ENCODE results near the gene MECP2. TPM values are rescaled to one million over a fixed set of nuclear protein-coding genes. Genes with fewer than 3 reads are reported as not detected.

MECP2 gene
- total RNA-seq, 3 donors from 2014 or later = 56.3 to 58.3 (median 57.8) TPM

GRCh38 chrX:154011376-154012335 lies 85.9 kb downstream of the MECP2 start:
- H3K9me3 ChIP-seq = no peaks in the 10 kb centered on the region
- no peak for DNase-seq (ENCODE audit: low spot score in 2 of 2)
- H3K4me1 ChIP-seq = no peaks in the 10 kb centered on the region
- H3K27ac ChIP-seq = peak overlapping the region; percentile 62 to 74
- no peaks in the 10 kb centered on the region for H3K36me3 ChIP-seq
- no peak overlapping the region for H3K4me3 ChIP-seq
- peaks cover 4 to 64% of the 10 kb centered on the region in 2 donors for H3K27me3 ChIP-seq
- intact Hi-C loops (cut with DNase I; ENCODE audit: low total_unique reads) = no loop called here
- no peak for TF ChIP-seq POLR2A (IDR thresholded peaks at IDR 0.05)
- TF ChIP-seq POLR2AphosphoS5 (IDR thresholded peaks at IDR 0.05) = no peak
- TF ChIP-seq, protein P1, sequence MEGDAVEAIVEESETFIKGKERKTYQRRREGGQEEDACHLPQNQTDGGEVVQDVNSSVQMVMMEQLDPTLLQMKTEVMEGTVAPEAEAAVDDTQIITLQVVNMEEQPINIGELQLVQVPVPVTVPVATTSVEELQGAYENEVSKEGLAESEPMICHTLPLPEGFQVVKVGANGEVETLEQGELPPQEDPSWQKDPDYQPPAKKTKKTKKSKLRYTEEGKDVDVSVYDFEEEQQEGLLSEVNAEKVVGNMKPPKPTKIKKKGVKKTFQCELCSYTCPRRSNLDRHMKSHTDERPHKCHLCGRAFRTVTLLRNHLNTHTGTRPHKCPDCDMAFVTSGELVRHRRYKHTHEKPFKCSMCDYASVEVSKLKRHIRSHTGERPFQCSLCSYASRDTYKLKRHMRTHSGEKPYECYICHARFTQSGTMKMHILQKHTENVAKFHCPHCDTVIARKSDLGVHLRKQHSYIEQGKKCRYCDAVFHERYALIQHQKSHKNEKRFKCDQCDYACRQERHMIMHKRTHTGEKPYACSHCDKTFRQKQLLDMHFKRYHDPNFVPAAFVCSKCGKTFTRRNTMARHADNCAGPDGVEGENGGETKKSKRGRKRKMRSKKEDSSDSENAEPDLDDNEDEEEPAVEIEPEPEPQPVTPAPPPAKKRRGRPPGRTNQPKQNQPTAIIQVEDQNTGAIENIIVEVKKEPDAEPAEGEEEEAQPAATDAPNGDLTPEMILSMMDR (IDR thresholded peaks at IDR 0.05) = no peak

DNA sequence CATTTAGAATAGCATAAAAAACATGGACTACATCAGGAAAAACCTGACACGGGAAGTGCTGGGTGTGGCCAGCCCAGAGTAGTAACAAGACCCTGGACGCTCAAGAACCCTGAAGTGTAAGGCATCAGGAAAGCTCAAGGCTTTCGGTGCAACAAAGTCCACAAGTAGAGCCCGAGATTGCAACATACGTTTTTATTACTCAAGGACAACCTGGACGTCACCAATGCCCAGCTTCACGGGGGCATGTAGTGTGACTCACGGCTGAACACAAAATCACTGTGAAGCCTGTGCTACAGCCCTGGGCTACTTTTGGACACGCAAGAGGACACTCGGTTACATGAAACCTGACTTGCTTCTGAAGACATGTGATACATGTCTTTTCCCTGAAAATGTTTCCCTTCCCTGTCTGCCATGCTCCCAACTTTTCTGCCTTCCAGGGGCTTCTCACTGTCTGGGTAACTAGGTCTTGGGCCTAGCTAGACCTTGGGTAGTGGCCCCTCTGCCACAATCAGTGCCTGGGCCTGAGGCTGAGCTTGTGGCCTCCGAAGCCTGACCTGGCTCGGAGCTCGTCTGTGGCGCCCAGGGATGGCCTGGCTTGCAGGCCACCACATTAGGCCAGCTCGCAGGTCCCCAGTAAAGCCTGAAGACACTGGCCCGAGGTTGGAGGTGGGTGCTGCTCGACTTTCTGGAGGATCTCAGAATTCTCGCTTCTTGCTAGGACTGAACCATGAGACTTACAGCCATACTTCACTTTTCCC lies 87.0 kb downstream of the MECP2 start:
- peaks cover 0 to 59% of the 10 kb centered on the region in 2 donors for H3K27me3 ChIP-seq
- no peak for DNase-seq (ENCODE audit: low spot score in 2 of 2)
- no peaks in the 10 kb centered on the region for H3K4me1 ChIP-seq
- no peak overlapping the region for H3K27ac ChIP-seq
- TF ChIP-seq POLR2A (IDR thresholded peaks at IDR 0.05) (no peak), POLR2AphosphoS5 (IDR thresholded peaks at IDR 0.05) (no peak)
- TF ChIP-seq, protein P1 (IDR thresholded peaks at IDR 0.05) = no peak
- H3K9me3 ChIP-seq = no peaks in the 10 kb centered on the region
- intact Hi-C loops (cut with DNase I; ENCODE audit: low total_unique reads) = no loop called here
- H3K4me3 ChIP-seq = no peak overlapping the region
- H3K36me3 ChIP-seq = no peaks in the 10 kb centered on the region

- Histone ChIP-seq H3K27me3 (peaks cover 0 to 45% of the 10 kb centered on the region in 2 donors), H3K36me3 (no peaks in the 10 kb centered on the region), H3K4me1 (no peaks in the 10 kb centered on the region), H3K9me3 (no peaks in the 10 kb centered on the region), H3K4me3 (no peak overlapping the region), H3K27ac (peak overlapping the region in 1 of 2 donors; percentile 34)
- intact Hi-C loops (cut with DNase I; ENCODE audit: low total_unique reads) = no loop called here
- TF ChIP-seq POLR2A (IDR thresholded peaks at IDR 0.05) = no peak
- no peak for DNase-seq (ENCODE audit: low spot score in 2 of 2)
These were observed 89.0 kb downstream of the MECP2 start for GRCh38 chrX:154008521-154008920.

- TF ChIP-seq POLR2AphosphoS5 (IDR thresholded peaks at IDR 0.05) (no peak), POLR2A (IDR thresholded peaks at IDR 0.05) (no peak)
- TF ChIP-seq, protein P1 (IDR thresholded peaks at IDR 0.05) = no peak
- Histone ChIP-seq H3K4me1 (no peaks in the 10 kb centered on the region), H3K4me3 (no peak overlapping the region), H3K9me3 (no peaks in the 10 kb centered on the region), H3K27ac (no peak overlapping the region), H3K27me3 (peaks cover 0 to 37% of the 10 kb centered on the region in 2 donors), H3K36me3 (no peaks in the 10 kb centered on the region)
- DNase-seq (ENCODE audit: low spot score in 2 of 2) = no peak
- intact Hi-C loops (cut with DNase I; ENCODE audit: low total_unique reads) = no loop called here
These were observed 90.6 kb downstream of the MECP2 start for GRCh38 chrX:154006947-154007346.

DNA sequence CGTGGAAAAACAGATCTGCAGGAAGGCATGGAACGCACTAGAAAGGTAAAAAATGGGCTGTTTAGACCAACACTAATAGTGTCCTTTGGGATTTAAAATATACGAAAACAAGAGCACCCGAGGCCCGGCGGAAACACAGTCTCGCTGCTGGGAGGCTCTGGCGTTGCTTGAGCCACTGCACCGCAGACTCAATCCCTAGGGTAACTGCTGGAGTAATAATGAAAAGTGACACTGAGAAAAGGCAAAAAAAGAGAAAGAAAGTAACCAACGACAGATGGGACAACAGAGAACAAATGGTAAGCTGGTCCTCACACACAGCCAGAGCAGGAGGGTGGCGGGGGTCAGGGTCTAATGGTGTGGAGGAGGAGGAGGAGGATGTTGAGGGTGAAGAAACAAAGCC lies 93.2 kb downstream of the MECP2 start:
- no peak overlapping the region for H3K4me3 ChIP-seq
- no peaks in the 10 kb centered on the region for H3K9me3 ChIP-seq
- no peak for DNase-seq (ENCODE audit: low spot score in 2 of 2)
- no peaks in the 10 kb centered on the region for H3K36me3 ChIP-seq
- H3K27me3 ChIP-seq = peaks cover 0 to 38% of the 10 kb centered on the region in 2 donors
- intact Hi-C loops (cut with DNase I; ENCODE audit: low total_unique reads) = no loop called here
- H3K27ac ChIP-seq = no peak overlapping the region
- TF ChIP-seq POLR2AphosphoS5 (IDR thresholded peaks at IDR 0.05) (no peak), POLR2A (IDR thresholded peaks at IDR 0.05) (no peak)
- TF ChIP-seq, protein P1 (IDR thresholded peaks at IDR 0.05) = no peak
- no peaks in the 10 kb centered on the region for H3K4me1 ChIP-seq

Data from breast epithelium (tissue), 4 donors.